Measurements from ENCODE around the gene TTC8. TPM values are rescaled to one million over a fixed set of nuclear protein-coding genes. Genes with fewer than 3 reads are reported as not detected.

The TTC8 gene
- total and polyA plus RNA-seq, 9 donors, result 40.3 to 98.1 (median 66.4) TPM

- intact Hi-C loops (cut with DNase I), result no loop called here
- Histone ChIP-seq H3K9me3 (no peaks in the 10 kb centered on the region), H3K4me1 (ENCODE audit: insufficient read depth) (no peaks in the 10 kb centered on the region), H3K27me3 (no peaks in the 10 kb centered on the region), H3K27ac (no peak overlapping the region), H3K36me3 (no peaks in the 10 kb centered on the region), H3K4me3 (no peak overlapping the region)
- 85 to 93% (median 90%) methylated on average over 3 of the region's 3 CpGs for WGBS, 3 donors
- no peak for DNase-seq
- TF ChIP-seq EP300 (IDR thresholded peaks at IDR 0.05) (no peak), POLR2A (IDR thresholded peaks at IDR 0.05) (no peak), CTCF (IDR thresholded peaks at IDR 0.05) (no peak)
Observed at GRCh38 chr14:88871429-88871828, 47.0 kb downstream of the TTC8 start.

- Histone ChIP-seq H3K36me3 (no peaks in the 10 kb centered on the region), H3K9me3 (no peaks in the 10 kb centered on the region), H3K27me3 (no peaks in the 10 kb centered on the region), H3K4me3 (no peak overlapping the region), H3K27ac (no peak overlapping the region), H3K4me1 (ENCODE audit: insufficient read depth) (no peaks in the 10 kb centered on the region)
- intact Hi-C loops (cut with DNase I), result no loop called here
- WGBS, 3 donors, result 61 to 70% (median 70%) methylated on average over 3 of the region's 3 CpGs
- no peak for DNase-seq
- TF ChIP-seq CTCF (IDR thresholded peaks at IDR 0.05) (no peak), POLR2A (IDR thresholded peaks at IDR 0.05) (no peak), EP300 (IDR thresholded peaks at IDR 0.05) (no peak)
Observed at GRCh38 chr14:88872976-88873375, 48.5 kb downstream of the TTC8 start.

GRCh38 chr14:88877192-88877591 lies 52.7 kb downstream of the TTC8 start:
- Histone ChIP-seq H3K36me3 (no peaks in the 10 kb centered on the region), H3K4me3 (no peak overlapping the region), H3K27ac (no peak overlapping the region), H3K9me3 (no peaks in the 10 kb centered on the region), H3K4me1 (ENCODE audit: insufficient read depth) (no peaks in the 10 kb centered on the region), H3K27me3 (no peaks in the 10 kb centered on the region)
- intact Hi-C loops (cut with DNase I), result no loop called here
- no peak for DNase-seq
- 95 to 98% (median 96%) methylated on average over 2 of the region's 2 CpGs for WGBS, 3 donors
- TF ChIP-seq POLR2A (IDR thresholded peaks at IDR 0.05) (no peak), EP300 (IDR thresholded peaks at IDR 0.05) (no peak), CTCF (IDR thresholded peaks at IDR 0.05) (no peak)

GRCh38 chr14:88879022-88879421 lies 54.6 kb downstream of the TTC8 start:
- H3K27me3 ChIP-seq, result no peaks in the 10 kb centered on the region
- DNase-seq, result no peak
- intact Hi-C loops (cut with DNase I), result no loop called here
- no peaks in the 10 kb centered on the region for H3K4me1 ChIP-seq (ENCODE audit: insufficient read depth)
- no peaks in the 10 kb centered on the region for H3K9me3 ChIP-seq
- H3K27ac ChIP-seq, result no peak overlapping the region
- 89 to 92% (median 90%) methylated on average over 4 of the region's 4 CpGs for WGBS, 3 donors
- no peak for TF ChIP-seq CTCF (IDR thresholded peaks at IDR 0.05)
- no peak for TF ChIP-seq EP300 (IDR thresholded peaks at IDR 0.05)
- TF ChIP-seq POLR2A (IDR thresholded peaks at IDR 0.05), result no peak
- no peak overlapping the region for H3K4me3 ChIP-seq
- no peaks in the 10 kb centered on the region for H3K36me3 ChIP-seq

GRCh38 chr14:88882236-88882635 lies 57.8 kb downstream of the TTC8 start:
- 74 to 86% (median 76%) methylated on average over 1 of the region's 1 CpG for WGBS, 3 donors
- DNase-seq, result no peak
- TF ChIP-seq POLR2A (IDR thresholded peaks at IDR 0.05) (no peak), CTCF (IDR thresholded peaks at IDR 0.05) (no peak), EP300 (IDR thresholded peaks at IDR 0.05) (no peak)
- Histone ChIP-seq H3K27me3 (no peaks in the 10 kb centered on the region), H3K36me3 (no peaks in the 10 kb centered on the region), H3K27ac (no peak overlapping the region), H3K9me3 (no peaks in the 10 kb centered on the region), H3K4me3 (no peak overlapping the region), H3K4me1 (ENCODE audit: insufficient read depth) (no peaks in the 10 kb centered on the region)
- intact Hi-C loops (cut with DNase I), result no loop called here
